ENCODE measurements around the gene HCLS1.
"Not testable (repeated sequence)": the region's sequence is repeated elsewhere in the genome, so short reads cannot be mapped to it uniquely, and the experiment has no call there.

Gene HCLS1, protein sequence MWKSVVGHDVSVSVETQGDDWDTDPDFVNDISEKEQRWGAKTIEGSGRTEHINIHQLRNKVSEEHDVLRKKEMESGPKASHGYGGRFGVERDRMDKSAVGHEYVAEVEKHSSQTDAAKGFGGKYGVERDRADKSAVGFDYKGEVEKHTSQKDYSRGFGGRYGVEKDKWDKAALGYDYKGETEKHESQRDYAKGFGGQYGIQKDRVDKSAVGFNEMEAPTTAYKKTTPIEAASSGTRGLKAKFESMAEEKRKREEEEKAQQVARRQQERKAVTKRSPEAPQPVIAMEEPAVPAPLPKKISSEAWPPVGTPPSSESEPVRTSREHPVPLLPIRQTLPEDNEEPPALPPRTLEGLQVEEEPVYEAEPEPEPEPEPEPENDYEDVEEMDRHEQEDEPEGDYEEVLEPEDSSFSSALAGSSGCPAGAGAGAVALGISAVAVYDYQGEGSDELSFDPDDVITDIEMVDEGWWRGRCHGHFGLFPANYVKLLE

DNA sequence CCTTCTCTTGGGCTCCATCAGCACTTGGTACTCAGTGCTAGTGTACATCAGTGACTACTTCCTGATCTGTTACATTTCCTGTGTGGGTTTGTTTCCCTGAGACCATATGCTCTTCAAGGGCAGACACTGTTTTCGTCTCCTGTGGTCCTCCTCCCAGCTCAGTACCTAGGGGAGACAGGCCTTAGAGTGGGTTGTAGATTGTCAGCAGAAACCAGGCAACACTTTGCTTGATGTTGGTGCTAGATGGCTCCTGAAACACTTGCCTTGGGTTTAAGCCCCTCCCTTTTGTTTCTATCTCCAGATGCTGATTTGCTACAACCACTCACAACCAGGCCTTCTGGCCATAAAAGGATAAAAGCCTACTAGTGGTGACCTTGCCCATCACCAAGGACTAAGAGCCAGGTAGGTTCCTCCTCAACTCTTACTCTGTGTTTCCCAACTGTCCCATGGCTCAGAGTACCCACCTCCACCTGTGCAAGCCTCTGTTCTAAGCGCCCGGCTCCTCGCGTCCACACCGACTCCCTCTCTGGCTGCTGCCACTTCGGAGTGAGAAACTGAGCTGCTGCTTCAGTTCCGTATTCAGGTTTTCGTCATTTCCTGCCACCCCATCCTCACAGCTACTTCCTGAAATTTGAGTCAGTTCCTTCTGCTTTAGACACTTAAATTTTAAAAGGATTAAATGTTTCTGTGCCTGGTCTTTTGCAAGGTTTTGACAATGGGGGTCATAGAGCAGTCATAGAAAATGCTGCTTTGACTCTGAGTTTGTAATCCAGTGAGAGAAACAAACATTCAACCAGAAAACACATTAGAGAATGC, at the start of gene HCLS1:
HCLS1 (minus strand) TSS at position 548 of the 816 bp plus-strand sequence. CDS start 2,556 bp downstream, outside the sequence.
- peak within 1 kb of the TSS; percentile 35 for H3K4me3 ChIP-seq (ENCODE audit: low read depth, low read length)
- peak; percentile 5 for DNase-seq (ENCODE audit: low read depth)

DNA sequence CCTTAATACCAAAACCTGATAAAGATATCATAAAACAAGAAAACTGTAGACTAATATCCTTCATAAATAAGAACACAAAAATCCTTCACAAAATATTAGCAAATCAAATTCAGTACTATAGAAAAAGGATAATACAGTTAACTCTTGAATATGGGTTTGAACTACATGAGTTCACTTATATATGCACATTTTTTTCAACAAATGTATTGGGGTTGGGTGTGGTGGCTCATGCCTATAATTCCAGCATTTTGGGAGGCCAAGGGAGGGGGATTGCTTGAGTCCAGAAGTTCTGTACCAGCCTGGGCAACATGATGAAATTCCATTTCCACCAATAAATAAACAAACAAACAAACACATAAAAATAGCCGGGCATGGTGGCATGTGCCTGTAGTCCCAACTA, 49.6 kb upstream of the HCLS1 start:
- DNase-seq (ENCODE audit: low read depth) = no peak
- H3K4me3 ChIP-seq (ENCODE audit: low read depth, low read length) = no peak overlapping the region

- H3K4me3 ChIP-seq (ENCODE audit: low read depth, low read length) = no peak overlapping the region
- DNase-seq (ENCODE audit: low read depth) = no peak
Measured at GRCh38 chr3:121707531-121708273, 47.0 kb upstream of the HCLS1 start.

- no peak overlapping the region for H3K4me3 ChIP-seq (ENCODE audit: low read depth, low read length)
- no peak for DNase-seq (ENCODE audit: low read depth)
Measured at GRCh38 chr3:121705541-121705940, 44.8 kb upstream of the HCLS1 start.

DNA sequence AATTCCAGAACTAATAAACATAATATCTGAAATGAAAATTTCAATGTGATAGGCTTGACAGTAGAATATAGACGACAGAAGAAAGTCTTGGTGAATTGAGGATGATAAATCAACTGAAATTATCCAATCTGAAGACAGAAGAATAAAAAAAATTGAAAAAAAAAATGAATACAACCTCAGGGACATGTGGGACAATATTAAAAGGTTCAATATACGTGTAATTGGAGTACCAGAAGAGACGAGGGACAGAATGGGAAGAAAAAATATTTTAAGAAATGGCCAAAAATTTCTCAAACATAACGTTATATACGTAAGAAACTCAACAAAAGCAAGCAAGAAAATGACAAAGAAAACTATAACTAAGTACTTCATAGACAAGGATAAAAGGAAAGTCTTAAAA, 43.3 kb upstream of the HCLS1 start:
- H3K4me3 ChIP-seq (ENCODE audit: low read depth, low read length) = no peak overlapping the region
- no peak for DNase-seq (ENCODE audit: low read depth)

GRCh38 chr3:121698901-121699300, 38.2 kb upstream of the HCLS1 start:
- no peak overlapping the region for H3K4me3 ChIP-seq (ENCODE audit: low read depth, low read length)
- no peak for DNase-seq (ENCODE audit: low read depth)

- DNase-seq (ENCODE audit: low read depth) = no peak
- H3K4me3 ChIP-seq (ENCODE audit: low read depth, low read length) = no peak overlapping the region
Measured at GRCh38 chr3:121698476-121698875, 37.8 kb upstream of the HCLS1 start.

GRCh38 chr3:121696186-121696585, 35.5 kb upstream of the HCLS1 start:
- H3K4me3 ChIP-seq (ENCODE audit: low read depth, low read length) = no peak overlapping the region
- DNase-seq (ENCODE audit: low read depth) = no peak

- no peak overlapping the region for H3K4me3 ChIP-seq (ENCODE audit: low read depth, low read length)
- no peak for DNase-seq (ENCODE audit: low read depth)
Measured at GRCh38 chr3:121692010-121692699, 31.5 kb upstream of the HCLS1 start.

GRCh38 chr3:121690777-121691405, 30.2 kb upstream of the HCLS1 start:
- DNase-seq (ENCODE audit: low read depth) = no peak
- H3K4me3 ChIP-seq (ENCODE audit: low read depth, low read length) = no peak overlapping the region

DNA sequence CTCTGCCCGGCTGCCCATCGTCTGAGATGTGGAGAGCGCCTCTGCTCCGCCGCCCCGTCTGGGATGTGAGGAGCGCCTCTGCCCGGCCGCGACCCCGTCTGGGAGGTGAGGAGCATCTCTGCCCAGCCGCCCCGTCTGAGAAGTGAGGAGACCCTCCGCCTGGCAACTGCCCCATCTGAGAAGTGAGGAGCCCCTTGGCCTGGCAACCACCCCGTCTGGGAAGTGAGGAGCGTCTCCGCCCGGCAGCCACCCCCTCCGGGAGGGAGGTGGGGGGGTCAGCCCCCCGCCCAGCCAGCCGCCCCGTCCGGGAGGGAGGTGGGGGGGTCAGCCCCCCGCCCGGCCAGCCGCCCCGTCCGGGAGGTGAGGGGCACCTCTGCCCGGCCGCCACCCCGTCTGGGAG, 28.0 kb upstream of the HCLS1 start:
- H3K4me3 ChIP-seq (ENCODE audit: low read depth, low read length); DNase-seq (ENCODE audit: low read depth): not testable (repeated sequence)

DNA sequence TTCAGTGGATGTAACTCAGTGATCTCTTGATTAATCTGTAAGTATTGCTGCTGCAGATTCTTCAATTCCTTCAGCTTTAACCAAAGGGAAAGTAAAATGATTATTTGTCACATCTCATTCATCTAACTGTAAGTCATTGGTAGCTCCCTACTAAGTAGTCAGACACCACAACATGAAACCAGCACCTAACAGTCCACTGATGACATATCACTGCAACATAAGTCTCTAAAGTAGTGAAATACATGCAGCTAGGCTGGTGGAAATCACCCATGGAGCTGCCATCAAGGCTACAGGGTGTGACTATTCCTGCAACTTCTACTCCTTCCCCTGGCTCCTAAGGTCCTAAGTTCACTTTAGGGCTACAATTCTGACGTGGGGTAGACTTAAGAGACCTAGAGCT, 21.1 kb upstream of the HCLS1 start:
- no peak for DNase-seq (ENCODE audit: low read depth)
- H3K4me3 ChIP-seq (ENCODE audit: low read depth, low read length) = no peak overlapping the region

- no peak for DNase-seq (ENCODE audit: low read depth)
- H3K4me3 ChIP-seq (ENCODE audit: low read depth, low read length) = no peak overlapping the region
Measured at GRCh38 chr3:121677141-121677540, 16.4 kb upstream of the HCLS1 start.

- DNase-seq (ENCODE audit: low read depth) = no peak
Measured at GRCh38 chr3:121670676-121671075, 10.0 kb upstream of the HCLS1 start.

DNA sequence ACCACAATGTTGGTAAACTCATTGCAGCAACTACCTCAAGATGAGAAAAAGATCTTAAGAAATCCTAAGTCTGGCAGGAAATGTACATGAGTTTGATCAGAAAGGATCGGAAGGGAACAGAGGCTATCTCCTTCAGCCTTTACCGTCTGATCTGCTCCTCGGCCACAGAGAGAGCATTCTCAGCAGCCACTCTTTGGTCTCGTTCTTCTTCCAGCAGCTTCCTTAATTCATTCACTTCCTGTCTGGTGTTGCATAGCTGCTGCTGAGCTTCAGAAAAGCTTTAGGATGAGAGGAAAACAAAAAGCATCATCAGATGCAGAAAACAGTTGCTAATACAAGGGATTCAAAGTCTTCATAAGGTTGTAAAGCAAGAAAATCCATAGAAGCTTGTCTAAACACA, 6.6 kb upstream of the HCLS1 start:
- no peak for DNase-seq (ENCODE audit: low read depth)
- no peak overlapping the region for H3K4me3 ChIP-seq (ENCODE audit: low read depth, low read length)

More at GRCh38 chr3:121670676-121671075, 10.0 kb upstream of the HCLS1 start:
- no peak overlapping the region for H3K4me3 ChIP-seq (ENCODE audit: low read depth, low read length)

DNA sequence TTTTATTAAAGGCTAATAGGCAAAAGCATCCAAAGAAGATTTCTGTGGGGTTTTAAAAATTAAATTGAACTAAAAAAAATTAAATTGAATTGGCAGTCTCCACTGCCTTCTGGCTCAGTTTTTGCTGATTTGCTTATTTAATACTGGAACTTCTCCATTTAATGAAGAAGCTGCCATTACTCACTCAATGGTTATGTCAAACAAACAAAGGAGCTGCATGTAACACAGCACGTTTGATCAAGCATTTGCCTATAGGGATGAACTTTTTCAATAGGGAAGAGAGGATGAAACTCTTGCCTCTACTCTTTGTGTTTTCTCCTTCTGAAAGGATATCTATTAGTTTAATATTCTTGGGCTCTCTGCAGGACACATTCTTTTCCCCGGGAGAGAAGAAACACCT, 4.8 kb upstream of the HCLS1 start:
- no peak for DNase-seq (ENCODE audit: low read depth)
- H3K4me3 ChIP-seq (ENCODE audit: low read depth, low read length) = no peak overlapping the region

DNA sequence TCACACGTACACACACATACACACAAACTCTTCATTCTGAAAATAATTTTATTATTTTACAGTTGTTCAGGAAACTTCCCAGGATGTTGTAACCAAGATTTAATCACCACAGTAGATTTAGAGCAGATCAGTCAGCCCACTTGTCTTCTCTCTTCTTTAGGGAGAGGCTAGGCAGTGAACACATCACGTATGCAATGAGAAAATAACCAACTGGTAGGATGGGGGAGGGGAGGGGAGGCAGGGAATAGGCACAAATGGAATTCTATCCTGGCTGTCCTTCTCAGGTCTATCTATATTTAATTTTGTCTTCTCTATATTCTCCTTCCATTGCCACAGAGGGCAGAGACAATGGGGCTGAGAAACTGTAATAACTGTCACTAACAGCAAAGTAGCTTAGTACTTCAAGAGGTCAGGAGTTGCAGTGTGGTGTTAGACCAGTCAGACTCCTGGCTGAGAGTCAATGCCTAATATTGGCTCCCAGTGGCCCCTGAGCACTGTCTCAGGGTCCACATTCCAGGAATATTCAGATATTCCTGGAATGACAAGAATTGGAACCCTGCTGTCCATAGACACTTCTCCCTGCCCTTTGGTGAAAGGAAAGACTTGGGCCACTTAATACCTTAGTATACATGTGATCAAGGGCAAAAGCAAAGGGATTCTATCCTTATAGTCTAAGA, 2.6 kb upstream of the HCLS1 start:
- H3K4me3 ChIP-seq (ENCODE audit: low read depth, low read length) = no peak overlapping the region
- no peak for DNase-seq (ENCODE audit: low read depth)

- H3K4me3 ChIP-seq (ENCODE audit: low read depth, low read length) = no peak overlapping the region
Measured at GRCh38 chr3:121662742-121663141, 2.0 kb upstream of the HCLS1 start.

More at GRCh38 chr3:121662742-121663141, 2.0 kb upstream of the HCLS1 start:
- no peak for DNase-seq (ENCODE audit: low read depth)

Data from skeletal muscle cell (primary cell).